CD4-positive, alpha-beta T cell treated with Interleukin-1 beta for 1 hour (primary cell): ENCODE data around the gene GINS2.

Experiments
- DNase-seq, 2 donors: peaks; one replicate each; pipeline ENCODE4 v3.0.0-alpha.2; 2020 to 2022

The GINS2 gene

DNA sequence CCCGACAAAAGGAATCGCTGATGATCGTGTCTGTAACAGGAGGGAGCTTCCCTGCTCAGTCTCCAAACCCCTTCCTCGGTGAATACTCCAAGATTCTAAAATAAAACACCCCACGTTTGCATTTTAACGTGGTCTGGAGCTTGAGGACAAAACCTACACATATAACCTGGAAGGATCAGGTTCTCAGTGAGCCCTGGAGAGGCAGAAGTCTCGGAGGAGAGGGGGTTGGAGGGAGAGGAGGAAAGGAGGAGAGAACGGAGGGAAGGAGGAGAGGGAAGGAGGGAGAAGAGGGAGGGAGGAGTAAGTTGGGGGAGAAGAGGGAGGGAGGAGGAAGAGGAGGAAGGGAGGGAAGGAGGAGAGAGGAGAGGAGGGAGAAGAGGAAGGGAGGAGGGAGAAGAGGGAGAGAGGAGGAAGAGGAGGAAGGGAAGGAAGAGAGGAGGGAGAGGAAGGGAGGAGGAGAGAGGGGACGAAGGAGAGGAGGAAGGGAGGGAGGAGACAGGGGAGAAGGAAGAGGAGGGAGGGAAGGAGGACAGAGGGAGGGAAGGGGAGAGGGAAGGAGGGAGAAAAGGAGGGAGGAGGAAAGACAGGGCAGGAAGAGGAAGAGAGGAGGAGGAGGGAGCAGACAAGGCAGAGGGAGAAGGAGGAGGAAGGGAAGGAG, 27.4 kb upstream of the GINS2 start:
- no peak for DNase-seq

DNA sequence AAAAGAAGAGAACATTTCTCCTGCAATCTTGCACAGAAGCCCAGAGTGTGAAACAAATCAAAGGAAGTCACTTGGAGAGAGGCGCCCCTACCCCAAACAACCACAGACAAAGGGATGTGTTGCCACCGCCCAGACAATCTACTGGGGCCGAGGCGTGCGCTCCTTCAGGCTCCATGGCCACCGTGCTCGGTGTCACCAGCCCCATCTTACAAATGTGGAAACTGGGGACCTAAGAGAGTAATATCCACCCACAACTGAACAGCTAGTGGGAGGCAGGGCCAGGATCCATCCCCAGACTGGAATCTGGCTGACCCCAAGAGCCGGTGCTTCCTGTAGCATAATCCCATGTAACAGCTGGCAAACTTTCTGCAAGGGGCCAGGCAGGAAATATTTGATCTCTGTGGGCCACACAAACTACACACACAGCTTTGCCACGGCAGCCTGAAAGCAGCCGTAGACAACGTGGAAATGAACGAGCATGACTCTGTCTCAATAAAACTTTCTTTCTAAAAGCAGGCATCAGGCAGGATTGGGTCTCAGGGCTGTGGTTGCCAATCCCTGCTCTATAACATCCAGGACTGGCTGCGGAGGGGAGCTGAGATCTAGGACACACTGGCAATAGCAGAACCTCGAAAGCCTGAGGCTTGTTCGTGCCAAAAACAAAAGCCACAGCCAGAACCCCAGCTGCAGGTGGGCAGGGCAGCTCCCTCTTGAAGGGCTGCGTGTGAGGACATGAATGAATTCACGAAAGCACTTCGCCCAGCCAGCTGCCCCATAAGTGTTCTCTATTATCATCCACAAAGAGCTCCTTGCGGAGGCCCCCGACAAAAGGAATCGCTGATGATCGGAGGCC, 26.6 kb upstream of the GINS2 start:
- no peak for DNase-seq

DNA sequence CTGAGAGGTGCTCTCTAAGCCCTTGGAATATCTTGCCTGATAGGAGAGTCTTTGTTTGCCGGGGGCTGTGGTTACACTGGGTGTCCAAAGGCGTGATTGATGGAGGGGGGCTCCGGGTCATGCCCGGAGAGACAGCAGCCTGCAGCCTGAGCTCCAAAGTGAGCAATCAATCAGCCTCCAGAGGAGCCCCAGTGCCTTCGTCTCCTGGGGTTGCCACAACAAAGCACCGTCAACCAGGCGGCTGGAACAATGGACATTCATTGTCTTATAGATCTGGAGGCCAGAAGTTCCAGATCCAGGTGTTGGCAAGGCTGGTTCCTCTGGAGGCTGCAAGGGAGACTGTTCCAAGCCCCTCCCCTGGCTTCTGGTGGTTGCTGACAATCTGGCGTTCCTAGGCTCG, 24.0 kb upstream of the GINS2 start:
- no peak for DNase-seq

DNA sequence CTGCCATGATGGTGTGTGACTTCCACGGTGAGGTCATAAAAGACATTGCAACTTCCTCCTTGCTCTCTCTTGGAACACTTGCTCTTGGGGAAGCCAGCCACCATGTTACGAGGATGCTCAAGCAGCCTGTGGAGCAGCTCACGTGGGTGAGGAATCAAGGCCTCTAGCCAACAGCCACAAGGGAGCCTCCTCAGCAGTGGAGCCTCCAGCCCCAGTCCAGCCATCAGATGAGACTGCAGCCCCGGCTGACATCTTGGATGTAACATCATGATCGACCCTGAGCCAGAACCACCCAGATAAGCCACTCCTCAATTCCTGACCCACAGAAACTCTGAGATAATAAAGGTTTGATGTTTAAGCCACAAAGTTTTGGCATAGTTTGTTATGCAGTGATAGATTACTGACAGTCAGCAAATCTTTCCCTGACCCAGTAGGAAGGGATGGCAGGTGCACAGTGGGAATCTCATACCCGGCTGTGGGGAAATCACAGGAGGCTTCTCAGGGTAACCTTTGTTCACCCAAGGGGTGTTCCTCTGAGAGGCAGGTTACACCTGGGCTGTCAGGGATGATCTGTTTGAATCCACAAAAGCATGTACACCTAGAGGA, 23.3 kb upstream of the GINS2 start:
- no peak for DNase-seq

DNA sequence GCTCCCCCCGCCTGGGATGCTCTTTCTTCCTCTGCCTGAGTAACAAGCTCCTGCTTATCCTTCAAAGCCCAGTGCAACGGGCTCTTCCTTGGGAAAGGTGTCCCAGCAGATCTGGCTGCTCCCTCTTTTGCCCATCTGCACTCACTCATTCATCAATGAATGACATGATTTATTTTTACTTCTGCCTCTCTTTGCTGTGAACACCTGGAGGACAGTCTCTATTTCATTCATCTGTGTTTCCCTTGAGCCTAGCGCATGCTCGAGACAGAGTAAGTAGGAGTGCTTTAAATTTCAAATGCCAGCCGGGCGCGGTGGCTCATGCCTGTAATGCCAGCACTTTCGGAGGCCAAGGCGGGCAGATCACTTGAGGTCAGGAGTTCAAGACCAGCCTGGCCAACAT, 22.0 kb upstream of the GINS2 start:
- DNase-seq: no peak

DNA sequence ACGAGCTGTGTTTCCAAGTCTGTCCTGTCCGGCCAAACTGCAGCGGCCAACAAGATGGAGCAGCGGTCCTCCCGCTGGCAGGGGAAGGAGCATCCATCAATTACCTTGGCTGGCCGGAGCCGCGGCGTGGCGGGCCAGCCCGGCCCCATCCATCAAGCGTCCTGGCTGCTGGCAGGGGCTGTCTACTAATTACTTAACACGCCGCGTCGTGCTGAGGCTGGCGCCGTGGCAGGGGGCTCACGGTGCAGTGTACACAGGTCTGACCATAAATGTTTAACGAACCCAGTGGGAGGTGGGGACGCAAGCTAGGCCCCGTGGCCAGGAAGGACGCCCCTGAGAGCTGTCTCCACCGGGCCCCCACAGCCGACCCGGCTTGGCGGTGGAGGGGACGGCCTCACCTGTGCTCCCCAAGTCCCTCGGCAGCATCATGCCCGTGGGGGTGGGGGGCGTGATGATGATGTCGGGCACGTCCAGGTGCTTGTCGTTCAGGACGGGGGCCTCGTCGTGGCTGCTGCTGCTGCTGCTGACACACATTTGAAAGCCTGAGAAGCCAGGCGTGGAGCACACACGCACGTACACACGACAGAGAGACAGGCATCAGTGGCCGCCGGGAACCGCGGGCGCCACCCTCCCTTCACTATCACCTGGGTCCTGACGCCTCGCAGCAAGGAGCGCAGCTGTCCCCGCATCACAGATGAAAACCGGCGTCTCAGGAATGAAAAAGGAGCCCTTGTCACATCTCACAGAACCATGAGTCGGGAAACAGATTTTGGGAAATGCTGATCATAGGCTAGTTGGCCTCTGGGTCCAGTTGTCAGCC, 21.2 kb upstream of the GINS2 start:
- no peak for DNase-seq

DNA sequence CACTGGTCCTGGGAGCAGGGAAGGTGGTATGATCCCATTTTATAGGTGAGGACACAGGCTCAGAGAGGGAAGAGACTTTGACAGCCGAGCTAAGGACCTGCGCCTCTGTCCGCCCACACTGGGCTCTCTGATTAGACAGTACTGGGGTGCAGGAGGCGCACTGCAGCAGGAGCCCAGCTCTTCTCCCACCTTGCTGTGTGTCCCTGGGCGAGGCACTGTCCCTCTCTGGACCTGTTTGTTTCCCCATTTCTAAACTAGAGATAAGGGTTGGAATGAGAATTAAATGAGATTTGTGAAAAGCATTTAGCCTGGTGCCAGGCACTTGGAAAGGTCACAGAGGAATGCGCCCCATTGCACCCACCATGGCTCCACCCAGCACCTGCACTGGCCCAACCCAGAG, 19.6 kb upstream of the GINS2 start:
- no peak for DNase-seq

DNA sequence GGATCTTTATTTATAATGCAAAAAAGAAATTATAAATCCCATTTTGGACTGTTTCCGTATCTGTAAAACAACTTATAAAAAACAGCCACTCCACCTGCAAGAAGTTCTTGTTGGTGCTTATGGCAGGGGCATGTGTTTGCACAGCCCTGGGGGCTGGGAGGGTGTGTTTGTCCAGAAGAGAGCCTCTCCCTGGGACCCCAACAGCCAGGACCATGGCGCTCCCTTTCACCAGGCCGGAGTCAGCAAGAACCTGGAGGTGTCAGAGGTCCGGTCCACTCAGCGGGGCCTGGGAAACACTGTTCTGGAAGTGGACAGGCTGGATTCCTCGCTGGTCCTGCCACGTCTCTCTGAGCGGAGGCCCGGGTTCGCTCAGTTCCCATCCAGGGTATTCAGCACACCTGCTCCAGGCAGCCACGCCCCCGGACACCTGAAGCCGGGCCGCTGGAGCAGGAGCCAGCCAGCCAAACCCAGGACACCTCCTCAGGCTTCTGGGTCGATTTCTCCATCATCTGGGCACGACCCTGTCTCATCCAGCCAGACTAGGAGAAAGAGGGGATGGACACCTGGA, 18.9 kb upstream of the GINS2 start:
- no peak for DNase-seq

DNA sequence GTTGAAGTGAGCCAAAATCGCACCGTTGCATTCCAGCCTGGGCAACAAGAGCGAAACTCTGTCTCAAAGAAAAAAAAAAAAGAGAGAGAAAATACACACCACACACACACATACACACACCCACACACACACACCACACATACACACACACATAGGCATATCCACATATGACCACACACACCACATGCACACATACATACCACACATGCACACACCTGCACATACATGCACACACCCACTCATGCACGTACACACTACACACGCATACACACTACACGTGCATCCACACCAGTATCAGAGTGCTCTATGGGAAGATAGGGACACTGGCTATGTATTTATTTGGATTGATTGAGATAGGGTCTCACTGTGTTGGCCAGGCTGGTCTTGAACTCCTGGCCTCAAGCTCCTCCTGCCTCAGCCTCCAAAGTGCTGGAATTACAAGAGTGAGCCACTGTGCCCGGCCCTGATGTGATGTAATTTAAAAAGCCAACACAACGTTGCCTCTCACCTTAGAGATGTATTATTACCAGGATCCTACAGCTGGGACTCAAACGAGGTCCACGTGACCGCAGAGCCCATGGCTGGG, 17.8 kb upstream of the GINS2 start:
- DNase-seq: no peak

DNA sequence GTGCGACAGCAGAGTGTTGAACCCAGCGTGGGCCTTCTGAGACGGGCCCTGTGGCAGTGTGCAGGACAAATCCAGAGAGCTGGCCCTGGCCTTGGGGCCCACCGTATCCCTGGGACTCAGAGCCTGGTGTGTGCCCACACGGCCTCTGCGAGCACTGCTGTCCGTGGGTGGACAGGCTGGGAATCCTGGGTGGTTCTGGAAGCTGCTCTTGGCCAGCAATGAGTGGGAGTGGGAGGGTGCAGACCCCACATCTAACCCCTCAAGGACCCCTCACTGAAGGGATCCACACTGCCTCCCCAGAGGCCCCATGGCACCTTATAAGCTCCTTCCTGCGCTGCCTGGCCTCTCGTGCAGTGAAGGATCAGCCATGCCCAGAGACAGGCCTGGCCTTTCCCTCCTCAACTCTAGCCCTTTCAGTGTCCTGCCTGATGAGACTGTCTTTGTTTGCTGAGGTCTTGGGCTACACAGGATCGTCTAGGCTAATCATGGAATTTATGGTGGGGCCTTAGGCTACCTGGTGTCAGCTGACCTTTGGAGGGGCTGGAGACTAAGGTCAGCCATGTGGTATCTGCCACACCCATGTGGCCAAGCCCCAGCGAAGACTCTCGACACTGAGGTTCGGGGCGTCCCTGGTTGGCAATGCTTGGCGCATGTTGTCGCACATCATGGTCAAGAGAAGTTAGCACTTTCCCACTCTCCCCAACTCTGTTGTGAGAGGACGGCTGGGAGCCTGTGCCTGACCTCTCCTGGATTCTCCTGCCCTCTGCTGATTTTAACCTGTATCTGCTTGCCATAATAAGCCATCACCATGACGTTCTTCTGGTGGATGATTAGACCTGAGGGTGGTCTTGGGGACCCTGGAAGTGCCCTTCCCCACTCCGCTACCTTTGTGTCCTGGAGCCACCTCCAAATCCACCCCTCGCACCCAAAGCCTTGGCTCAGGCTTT, 16.4 kb upstream of the GINS2 start:
- no peak for DNase-seq

DNA sequence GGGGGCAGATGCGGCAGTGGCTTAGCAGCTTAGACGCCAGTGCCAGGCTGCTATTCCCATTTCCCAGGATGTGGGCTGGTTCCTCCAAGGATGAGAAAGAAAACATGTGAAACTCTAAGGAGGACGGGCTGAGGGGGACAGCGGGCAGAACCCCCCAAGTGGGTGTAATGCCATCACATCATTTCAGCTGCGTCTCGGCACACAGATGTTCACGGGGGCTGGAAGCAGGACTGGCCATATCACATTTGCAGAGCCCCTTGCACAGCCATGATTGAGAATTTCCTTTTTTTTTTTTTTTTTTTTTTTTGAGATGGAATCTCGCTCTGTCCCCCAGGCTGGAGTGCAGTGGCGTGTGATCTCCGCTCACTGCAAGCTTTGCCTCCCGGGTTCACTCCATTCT, 15.3 kb upstream of the GINS2 start:
- no peak for DNase-seq

DNA sequence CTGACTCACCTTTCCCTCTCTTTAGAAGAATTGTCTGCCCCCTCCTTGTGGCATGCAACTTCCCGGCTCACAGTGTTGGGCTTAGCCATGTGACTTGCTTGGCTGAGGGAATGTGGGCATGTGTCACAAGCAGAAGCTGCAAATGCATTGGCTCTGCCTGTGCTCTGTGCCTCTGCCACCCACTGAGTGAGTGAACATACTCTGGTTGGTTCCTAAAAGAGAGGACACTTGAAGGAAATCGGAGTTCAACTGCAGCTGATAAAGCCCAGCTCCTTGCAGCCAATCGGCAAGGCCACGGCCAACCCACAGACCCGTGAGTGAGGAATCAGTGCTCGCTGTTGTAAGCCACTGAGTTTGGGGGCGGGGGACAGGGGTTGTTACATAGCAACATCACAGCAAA, 10.9 kb upstream of the GINS2 start:
- DNase-seq: no peak

DNA sequence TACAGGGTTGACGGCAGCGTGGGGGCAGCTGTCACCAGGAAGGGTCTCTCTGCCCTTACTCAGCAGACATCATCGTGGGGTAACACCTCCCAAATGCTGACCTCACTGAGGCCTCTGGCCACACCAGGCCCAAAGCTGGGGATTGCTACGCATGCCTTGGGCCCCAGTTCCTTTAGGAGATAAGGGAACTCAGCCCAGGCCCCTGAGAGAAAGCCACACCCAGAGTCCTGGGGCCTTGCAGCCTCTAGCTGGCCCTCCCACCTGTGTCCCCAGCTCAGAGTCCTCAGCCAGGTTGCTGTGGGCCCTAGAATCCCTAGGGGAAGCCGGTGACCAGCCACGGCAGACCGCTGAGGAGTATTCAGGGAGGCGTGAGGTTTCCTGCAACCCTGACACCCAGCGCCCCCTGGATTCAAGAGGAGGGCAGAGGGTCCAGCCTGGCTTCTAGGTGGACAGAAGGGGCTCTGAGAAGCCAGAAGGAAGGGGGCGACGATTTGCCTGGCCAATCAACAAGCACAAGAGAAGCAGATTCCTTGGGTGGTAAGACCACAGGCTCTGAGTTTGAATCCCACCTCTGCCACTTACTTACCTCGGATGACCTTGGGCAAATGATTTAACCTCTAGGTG, 10.3 kb upstream of the GINS2 start:
- DNase-seq: no peak

DNA sequence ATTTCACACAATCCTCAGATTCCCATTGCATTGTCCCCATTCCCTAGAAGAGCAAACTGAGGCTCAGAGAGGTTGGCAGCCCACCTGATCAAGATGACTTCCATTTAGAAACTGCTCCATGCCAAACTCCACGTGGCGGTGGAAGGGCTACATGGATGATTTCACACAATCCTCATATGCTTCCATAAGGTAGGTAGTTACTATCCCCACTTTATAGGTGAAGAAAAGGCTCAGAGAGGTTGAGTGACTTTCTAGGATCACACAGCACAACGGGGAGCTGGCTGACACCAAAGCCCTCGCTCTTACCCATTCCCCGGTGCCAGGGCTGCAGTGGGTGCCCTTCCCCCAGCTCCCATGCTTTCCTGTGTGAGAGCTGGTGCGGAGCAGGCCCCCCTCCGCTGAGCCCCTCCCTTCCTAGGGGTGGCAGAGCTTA, 9.7 kb upstream of the GINS2 start:
- DNase-seq: no peak

DNA sequence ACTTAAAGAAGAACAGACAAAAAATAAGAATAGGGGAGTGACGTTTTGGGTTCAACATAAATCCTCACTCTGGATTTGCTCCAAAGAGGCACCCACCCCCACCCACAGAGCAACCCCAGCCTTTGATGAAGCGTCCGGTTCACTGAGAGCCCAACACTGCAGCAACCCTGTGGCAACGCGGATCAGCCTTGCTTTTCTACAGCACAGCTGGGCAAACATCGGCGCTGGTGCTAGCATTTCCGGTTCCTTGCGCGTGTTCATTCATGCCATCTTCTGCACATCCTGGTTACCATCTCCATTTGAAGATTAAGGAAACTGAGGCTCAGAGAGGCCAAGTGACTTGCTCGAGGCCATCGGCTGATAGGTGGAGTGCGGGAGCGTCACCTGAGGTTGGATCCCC, 8.7 kb upstream of the GINS2 start:
- DNase-seq: no peak

DNA sequence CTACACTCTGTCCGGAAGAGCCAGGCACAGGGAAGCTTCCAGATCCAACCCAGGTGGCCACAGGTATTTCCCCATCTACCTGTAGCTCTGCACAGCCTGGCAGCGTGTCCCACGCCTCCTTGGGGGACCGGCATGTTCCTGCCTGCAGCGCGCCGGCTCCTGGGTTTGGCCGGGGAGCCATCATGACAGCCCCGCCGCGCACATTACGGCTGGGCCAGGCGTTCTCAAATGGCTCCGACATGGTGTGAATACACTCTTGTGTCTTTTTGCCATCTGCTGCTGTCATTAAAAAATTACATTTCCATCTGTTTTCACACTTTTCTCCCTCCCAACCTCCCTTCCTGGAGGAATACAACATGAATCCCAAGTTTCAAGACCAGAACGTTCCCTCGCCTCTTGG, 8.0 kb upstream of the GINS2 start:
- DNase-seq: no peak

DNA sequence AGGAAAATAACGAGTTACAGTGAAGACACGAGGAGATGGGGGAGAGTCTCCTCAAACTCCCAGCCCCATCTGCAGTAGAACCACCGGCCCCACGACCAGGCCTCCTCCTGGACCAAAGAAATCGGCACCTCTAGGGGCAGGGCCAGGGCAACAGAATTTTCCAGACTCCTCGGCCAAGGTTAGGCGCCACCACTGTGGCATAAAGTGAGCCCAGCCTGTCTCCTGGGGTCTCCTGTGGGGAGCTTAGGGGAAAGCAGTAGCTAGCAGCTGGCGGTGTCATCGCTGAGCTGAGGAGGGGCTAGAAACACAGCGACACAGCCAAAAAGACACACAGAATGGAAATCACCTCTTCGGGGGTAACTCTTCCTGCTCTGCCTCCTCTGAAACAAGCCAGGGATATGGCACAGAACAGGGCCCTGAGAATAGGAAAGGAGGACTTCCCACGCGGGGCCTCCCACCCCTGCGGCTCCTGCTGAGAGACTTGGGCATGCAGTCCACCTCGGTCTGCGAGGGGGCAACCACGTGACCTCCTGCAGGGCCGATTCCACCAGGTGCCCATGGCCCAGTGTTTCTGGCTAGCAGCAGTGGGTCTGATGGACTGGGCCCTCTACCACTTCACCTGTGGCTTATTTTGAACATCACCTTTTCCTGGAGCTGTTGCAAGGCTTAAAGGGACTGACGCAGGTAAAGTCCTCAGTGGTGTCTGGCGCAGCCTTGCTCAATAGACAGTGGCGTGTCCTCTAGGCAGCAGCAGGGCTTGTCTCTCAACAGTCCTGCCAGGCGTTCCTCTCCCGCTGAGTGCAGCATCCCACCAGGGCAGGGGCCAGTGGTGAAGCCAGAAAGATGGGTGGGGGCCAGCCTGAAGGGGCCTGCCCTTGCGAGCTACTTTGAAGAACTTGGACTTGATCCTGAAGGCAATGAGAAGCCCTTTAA, 6.7 kb upstream of the GINS2 start:
- no peak for DNase-seq

DNA sequence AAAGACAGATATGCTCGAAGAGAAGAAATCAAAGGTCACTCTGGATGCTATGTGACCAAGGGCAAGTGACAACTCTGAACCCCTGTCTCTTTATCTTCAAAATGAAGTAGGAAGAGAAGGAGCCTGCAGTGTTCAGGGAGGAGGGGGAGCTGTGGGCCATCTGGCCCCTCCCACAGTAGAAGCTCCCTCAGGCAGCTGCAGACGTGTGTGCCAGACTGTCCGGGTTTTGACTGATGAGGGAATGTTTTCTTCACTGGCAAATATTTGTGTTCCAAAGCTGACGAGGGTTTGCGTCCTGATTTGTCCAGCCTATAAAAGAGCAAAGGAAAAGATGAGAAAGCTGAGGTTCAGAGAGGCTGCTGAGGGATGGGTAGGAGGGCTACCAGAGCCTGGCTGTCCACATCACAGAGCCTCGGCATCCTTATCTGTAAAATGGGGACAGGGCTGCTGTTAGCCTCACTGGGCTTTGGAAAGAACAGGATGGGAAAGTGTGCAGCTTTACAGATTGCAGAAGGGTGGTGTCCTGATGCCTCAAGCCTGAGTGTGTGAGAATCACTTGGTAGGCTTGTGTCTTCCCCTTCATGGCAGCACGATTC, 1.8 kb upstream of the GINS2 start:
- no peak for DNase-seq

DNA sequence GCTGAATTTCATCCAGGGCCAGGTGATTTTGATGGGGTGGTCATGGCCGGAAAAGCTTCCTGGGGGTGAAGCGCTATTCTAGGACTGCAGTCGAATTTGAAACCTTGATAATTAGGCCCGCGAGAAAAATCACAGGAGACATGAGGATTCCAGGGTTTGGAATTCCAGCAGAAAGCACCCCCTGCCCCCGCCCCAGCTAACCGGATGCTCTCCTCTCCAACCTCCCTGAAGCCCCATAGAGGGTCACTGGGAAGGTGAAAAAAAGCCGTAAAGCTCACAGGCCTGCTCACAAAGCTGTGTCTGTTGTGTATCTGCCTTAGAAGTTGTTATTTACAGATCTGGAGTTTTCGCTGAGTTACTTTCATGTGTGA, 1.2 kb upstream of the GINS2 start:
- DNase-seq: no peak
